ENCODE data around the gene LRRC9. TPM values are rescaled to one million over a fixed set of nuclear protein-coding genes. Genes with fewer than 3 reads are reported as not detected.
"Not testable (repeated sequence)": the region's sequence is repeated elsewhere in the genome, so short reads cannot be mapped to it uniquely, and the experiment has no call there.

The LRRC9 gene
- total RNA-seq, 1 donor from 2014 or later, result not detected

DNA sequence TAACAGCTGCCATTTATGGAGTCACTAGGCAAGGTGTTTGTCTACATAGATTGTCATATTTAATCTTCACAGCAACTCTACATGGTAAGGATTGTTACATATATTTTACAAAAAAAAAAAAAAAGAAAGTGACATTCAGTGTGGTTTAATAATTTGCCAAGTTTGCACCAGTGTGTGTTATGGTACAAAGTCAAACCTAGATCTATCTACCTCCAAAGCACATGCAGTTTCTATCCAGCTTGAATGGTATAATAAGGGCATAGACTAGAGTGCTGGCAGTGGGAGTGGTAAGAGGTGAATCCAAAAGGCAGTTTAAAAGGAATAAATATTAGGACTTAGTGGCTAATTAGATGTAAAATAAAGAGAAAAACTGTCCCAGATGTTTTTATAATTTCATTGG, 105.6 kb downstream of the LRRC9 start:
- DNase-seq, result no peak
- TF ChIP-seq, protein P1, sequence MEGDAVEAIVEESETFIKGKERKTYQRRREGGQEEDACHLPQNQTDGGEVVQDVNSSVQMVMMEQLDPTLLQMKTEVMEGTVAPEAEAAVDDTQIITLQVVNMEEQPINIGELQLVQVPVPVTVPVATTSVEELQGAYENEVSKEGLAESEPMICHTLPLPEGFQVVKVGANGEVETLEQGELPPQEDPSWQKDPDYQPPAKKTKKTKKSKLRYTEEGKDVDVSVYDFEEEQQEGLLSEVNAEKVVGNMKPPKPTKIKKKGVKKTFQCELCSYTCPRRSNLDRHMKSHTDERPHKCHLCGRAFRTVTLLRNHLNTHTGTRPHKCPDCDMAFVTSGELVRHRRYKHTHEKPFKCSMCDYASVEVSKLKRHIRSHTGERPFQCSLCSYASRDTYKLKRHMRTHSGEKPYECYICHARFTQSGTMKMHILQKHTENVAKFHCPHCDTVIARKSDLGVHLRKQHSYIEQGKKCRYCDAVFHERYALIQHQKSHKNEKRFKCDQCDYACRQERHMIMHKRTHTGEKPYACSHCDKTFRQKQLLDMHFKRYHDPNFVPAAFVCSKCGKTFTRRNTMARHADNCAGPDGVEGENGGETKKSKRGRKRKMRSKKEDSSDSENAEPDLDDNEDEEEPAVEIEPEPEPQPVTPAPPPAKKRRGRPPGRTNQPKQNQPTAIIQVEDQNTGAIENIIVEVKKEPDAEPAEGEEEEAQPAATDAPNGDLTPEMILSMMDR (IDR thresholded peaks at IDR 0.05), result no peak
- intact Hi-C loops (cut with DNase I), result no loop called here
- Histone ChIP-seq H3K36me3 (no peaks in the 10 kb centered on the region), H3K4me3 (no peak overlapping the region), H3K27ac (no peak overlapping the region), H3K27me3 (ENCODE audit: low read depth) (no peaks in the 10 kb centered on the region), H3K9me3 (no peaks in the 10 kb centered on the region), H3K4me1 (no peaks in the 10 kb centered on the region)
- no peak for ATAC-seq

DNA sequence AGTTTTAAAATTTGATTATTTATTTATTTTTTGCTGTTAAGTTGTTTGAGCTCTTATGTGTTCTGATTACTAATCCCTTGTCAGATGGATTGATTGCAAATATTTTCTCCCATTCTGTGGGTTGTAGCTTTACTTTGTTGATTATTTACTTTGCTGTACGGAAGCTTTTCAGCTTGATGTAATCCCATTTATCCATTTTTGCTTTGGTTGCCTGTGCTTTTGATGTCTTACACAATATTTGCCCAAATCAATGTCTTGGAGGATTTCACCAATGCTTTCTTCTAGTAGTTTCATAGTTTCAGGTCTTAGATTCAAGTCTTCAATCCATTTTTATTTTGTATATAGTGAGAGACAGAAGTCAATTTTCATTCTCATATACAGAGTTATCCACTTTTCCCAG, 115.2 kb downstream of the LRRC9 start:
- TF ChIP-seq, protein P1 (IDR thresholded peaks at IDR 0.05), result no peak
- H3K27ac ChIP-seq, result no peak overlapping the region
- H3K9me3 ChIP-seq, result no peaks in the 10 kb centered on the region
- ATAC-seq, result no peak
- H3K36me3 ChIP-seq, result no peaks in the 10 kb centered on the region
- H3K27me3 ChIP-seq (ENCODE audit: low read depth), result no peaks in the 10 kb centered on the region
- H3K4me1 ChIP-seq, result no peaks in the 10 kb centered on the region
- no peak for DNase-seq
- H3K4me3 ChIP-seq, result no peak overlapping the region
- intact Hi-C loops (cut with DNase I), result no loop called here

DNA sequence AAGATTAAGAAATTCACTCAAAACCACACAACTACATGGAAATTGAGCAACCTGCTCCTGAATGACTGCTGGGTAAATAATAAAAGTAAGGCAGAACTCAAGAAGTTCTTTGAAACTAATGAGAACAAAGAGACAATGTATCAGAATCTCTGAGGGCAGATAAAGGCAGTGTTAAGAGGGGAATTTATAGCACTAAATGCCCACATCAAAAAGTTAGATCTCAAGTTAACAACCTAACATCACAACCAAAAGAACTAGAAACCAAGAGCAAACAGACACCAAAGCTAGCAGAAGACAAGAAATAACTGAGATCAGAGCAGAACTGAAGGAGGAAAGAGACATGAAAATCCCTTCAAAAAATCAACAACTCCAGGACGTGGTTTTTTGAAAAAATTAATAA, 128.0 kb downstream of the LRRC9 start:
- H3K36me3 ChIP-seq; H3K4me3 ChIP-seq; H3K27me3 ChIP-seq (ENCODE audit: low read depth); H3K4me1 ChIP-seq; H3K27ac ChIP-seq; intact Hi-C loops (cut with DNase I); H3K9me3 ChIP-seq; DNase-seq; ATAC-seq: not testable (repeated sequence)

DNA sequence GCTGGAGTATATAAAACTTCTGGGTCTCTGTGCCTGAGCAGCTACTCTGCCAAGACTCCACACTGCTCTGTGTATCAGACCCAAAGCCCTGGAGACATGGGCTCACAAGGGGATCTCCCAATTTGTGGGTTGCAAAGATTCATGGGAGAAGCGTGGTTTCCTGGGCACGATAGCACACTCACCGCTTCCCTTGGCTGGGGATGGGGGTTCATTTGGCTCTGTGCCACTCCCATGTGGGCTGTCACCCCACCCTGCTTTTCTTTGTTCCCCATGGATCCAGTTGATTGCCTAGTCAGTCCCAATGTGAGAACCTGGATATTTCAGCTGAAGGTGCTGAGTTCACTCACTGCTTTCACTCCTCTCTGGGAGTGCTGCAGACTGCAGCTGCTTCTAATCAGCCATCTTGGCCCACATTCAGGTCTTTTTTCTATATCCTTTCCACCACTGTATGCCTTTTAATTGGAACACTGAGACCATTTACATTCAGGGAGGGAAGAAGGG, 131.8 kb downstream of the LRRC9 start:
- TF ChIP-seq, protein P1 (IDR thresholded peaks at IDR 0.05), result no peak
- Histone ChIP-seq H3K4me1 (no peaks in the 10 kb centered on the region), H3K36me3 (no peaks in the 10 kb centered on the region), H3K27me3 (ENCODE audit: low read depth) (peaks cover 4% of the 10 kb centered on the region), H3K9me3 (no peaks in the 10 kb centered on the region), H3K27ac (no peak overlapping the region), H3K4me3 (no peak overlapping the region)
- intact Hi-C loops (cut with DNase I), result no loop called here
- no peak for DNase-seq
- peak in 1 of 2 donors; percentile 9 for ATAC-seq

DNA sequence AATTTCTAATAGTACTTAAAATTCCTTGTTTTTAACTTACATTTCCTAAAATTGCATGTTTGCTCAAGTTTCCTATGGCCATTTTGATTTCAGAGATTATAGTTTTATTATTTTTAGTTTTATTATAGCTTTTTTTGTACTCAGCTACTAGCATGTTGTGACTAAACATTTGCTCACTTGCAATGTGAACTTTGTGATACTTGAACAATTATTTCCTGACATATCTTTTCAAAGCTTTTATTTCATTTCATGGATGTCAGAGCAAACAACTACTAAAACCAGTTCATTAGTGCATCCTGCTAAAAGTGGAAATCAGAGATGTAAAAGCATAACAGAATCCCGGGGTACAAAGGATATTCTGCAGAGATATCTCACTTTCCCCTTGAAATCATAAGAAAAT, 138.1 kb downstream of the LRRC9 start:
- no peak for ATAC-seq
- intact Hi-C loops (cut with DNase I), result no loop called here
- H3K9me3 ChIP-seq, result no peaks in the 10 kb centered on the region

DNA sequence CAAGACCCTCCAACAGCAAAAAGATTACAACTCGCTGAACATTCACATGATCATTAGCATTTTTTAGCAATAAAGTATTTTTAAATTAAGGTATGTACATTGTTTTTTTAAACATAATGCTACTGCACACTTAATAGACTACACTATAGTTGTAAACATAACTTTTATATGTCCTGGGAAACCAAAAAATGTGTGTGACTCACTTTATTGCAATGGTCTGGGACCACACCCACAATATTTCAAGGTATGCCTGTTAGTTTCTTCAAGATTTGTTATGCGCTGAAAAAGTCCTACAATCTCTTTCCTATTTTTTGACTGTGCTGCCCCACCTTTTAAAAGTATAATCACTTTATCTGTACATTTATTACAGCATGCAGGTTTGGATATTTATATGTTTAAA, 141.4 kb downstream of the LRRC9 start:
- no peaks in the 10 kb centered on the region for H3K36me3 ChIP-seq
- H3K4me1 ChIP-seq, result no peaks in the 10 kb centered on the region
- no peak overlapping the region for H3K27ac ChIP-seq
- intact Hi-C loops (cut with DNase I), result loop anchor here (5.0 kb wide), 1 partner anchor 121 kb away; no protein-coding TSS in a partner anchor
- no peaks in the 10 kb centered on the region for H3K9me3 ChIP-seq
- H3K4me3 ChIP-seq, result no peak overlapping the region
- TF ChIP-seq, protein P1 (IDR thresholded peaks at IDR 0.05), result no peak
- H3K27me3 ChIP-seq (ENCODE audit: low read depth), result no peaks in the 10 kb centered on the region
- no peak for DNase-seq
- no peak for ATAC-seq

More for the DNA sequence above, 138.1 kb downstream of the LRRC9 start:
- TF ChIP-seq, protein P1 (IDR thresholded peaks at IDR 0.05), result no peak
- Histone ChIP-seq H3K27me3 (ENCODE audit: low read depth) (no peaks in the 10 kb centered on the region), H3K4me3 (no peak overlapping the region), H3K36me3 (no peaks in the 10 kb centered on the region), H3K4me1 (no peaks in the 10 kb centered on the region), H3K27ac (no peak overlapping the region)
- DNase-seq, result no peak

Data from lower lobe of right lung (tissue), 2 donors.